Endothelial cell of umbilical vein (primary cell): Measurements from ENCODE around the gene CNFN. TPM values are rescaled to one million over a fixed set of nuclear protein-coding genes. Genes with fewer than 3 reads are reported as not detected.

ENCODE experiments used
- BruUV-seq: library from RNA; stranded (reverse); fragments of 400-500 nt; replicated peaks from 2 replicates; lab custom pipeline; 2021; lab: Mats Ljungman, UMichigan
- CTCF ChIA-PET: fragments of 300-600, 350-600 bp; sonication (Branson Sonifier 250); formaldehyde crosslinking; loops from one replicate; lab custom pipeline; 2021; ENCODE audit warnings: antibody characterized with exemption, inconsistent platforms; lab: Charles Lee
- POLR2A ChIA-PET: fragments of 300-600, 350-600 bp; sonication (Branson Sonifier 250); formaldehyde crosslinking; loops from one replicate; lab custom pipeline; 2021; ENCODE audit warnings: antibody characterized with exemption, inconsistent platforms; lab: Charles Lee
- DNase-seq: peaks from one replicate; pipeline ENCODE4 v3.0.0-alpha.2; 2011; ENCODE audit warnings: low read depth, low spot score
- FAIRE-seq: peaks from 2 replicates; lab custom pipeline; 2011; peaks lifted over from hg19 to GRCh38; lab: Jason Lieb, UNC
- H2AFZ ChIP-seq: 2 replicates; pipeline ENCODE4 v1.6.0; 2012; ENCODE audit warnings: low read depth, low read length, control low read depth, inconsistent platforms
- H3K27ac ChIP-seq: 2 replicates; pipeline ENCODE4 v1.5.1; 2011; ENCODE audit warnings: low read depth, mild to moderate bottlenecking, control low read depth, low read length, moderate library complexity; ENCODE audit not compliant: insufficient read depth
- H3K27me3 ChIP-seq, 2 experiments: 2 replicates each; pipeline versions ENCODE4 v1.6.0 to v1.6.1; 2011; ENCODE audit warnings: low read length in 2 of 2, mixed read lengths in 1 of 2; ENCODE audit not compliant: control insufficient read depth in 2 of 2, insufficient read depth in 2 of 2
- H3K36me3 ChIP-seq, 2 experiments: 2 replicates in 1 of 2; 3 replicates in 1 of 2; pipeline ENCODE4 v1.5.1; 2011; ENCODE audit warnings: low read length in 2 of 2, mild to moderate bottlenecking in 1 of 2, moderate library complexity in 1 of 2; ENCODE audit not compliant: control insufficient read depth in 2 of 2, insufficient read depth in 2 of 2; ENCODE audit errors: extremely low read depth in 1 of 2
- H3K4me1 ChIP-seq: 3 replicates; pipeline ENCODE4 v1.5.1; 2011; ENCODE audit warnings: mild to moderate bottlenecking, low read length; ENCODE audit not compliant: control insufficient read depth, insufficient read depth; ENCODE audit errors: extremely low read depth
- H3K4me2 ChIP-seq: 2 replicates; pipeline ENCODE4 v1.6.1; 2011; ENCODE audit warnings: low read length, control low read depth, mixed read lengths; ENCODE audit not compliant: insufficient read depth
- H3K4me3 ChIP-seq, 3 experiments: fragments of 200-600 bp in 1 of 3; sonication (generic), shearing (Covaris generic) in 1 of 3; replicated peaks in 1 of 3; 2 replicates each; pipeline ENCODE4 v1.5.1; 2011 to 2016; ENCODE audit warnings: control low read depth in 3 of 3, low read length in 3 of 3, mild to moderate bottlenecking in 2 of 3, inconsistent platforms in 1 of 3, low read depth in 1 of 3, moderate library complexity in 1 of 3; ENCODE audit not compliant: insufficient read depth in 1 of 3
- H3K79me2 ChIP-seq: 2 replicates; pipeline ENCODE4 v1.6.0; 2012; ENCODE audit warnings: low read length, inconsistent platforms; ENCODE audit not compliant: control insufficient read depth, insufficient read depth
- H3K9ac ChIP-seq: replicated peaks from 2 replicates; pipeline ENCODE3; 2011; ENCODE audit warnings: low read length, control low read depth; ENCODE audit not compliant: insufficient read depth; ENCODE audit errors: extremely low read depth
- H3K9me1 ChIP-seq: replicated peaks from 3 replicates; pipeline ENCODE4 v1.6.0; 2011; ENCODE audit warnings: mild to moderate bottlenecking, low read length; ENCODE audit not compliant: control insufficient read depth, insufficient read depth; ENCODE audit errors: extremely low read depth
- H3K9me3 ChIP-seq: replicated peaks from 2 replicates; pipeline ENCODE4 v1.5.1; 2012; ENCODE audit warnings: low read length, inconsistent platforms; ENCODE audit not compliant: control insufficient read depth, insufficient read depth
- H4K20me1 ChIP-seq: replicated peaks from 2 replicates; pipeline ENCODE3; 2011; ENCODE audit warnings: mild to moderate bottlenecking, low read length; ENCODE audit not compliant: control insufficient read depth, insufficient read depth; ENCODE audit errors: extremely low read depth
- EZH2 ChIP-seq: IDR thresholded peaks from 2 replicates; pipeline ENCODE4 v1.6.1; 2012; ENCODE audit warnings: borderline replicate concordance, low read depth, mild to moderate bottlenecking, moderate library complexity, low read length, inconsistent platforms; ENCODE audit not compliant: severe bottlenecking
- FOS ChIP-seq: IDR thresholded peaks from 2 replicates; pipeline ENCODE4 v1.6.1; 2011; ENCODE audit warnings: mild to moderate bottlenecking, low read length, moderate library complexity, borderline replicate concordance; ENCODE audit not compliant: insufficient read depth
- GATA2 ChIP-seq: IDR thresholded peaks from 2 replicates; pipeline ENCODE4 v1.7.0; 2011; ENCODE audit warnings: low read depth, mild to moderate bottlenecking, moderate library complexity, mixed read lengths, low read length; ENCODE audit not compliant: insufficient read length, insufficient read depth
- JUN ChIP-seq: IDR thresholded peaks from 2 replicates; pipeline ENCODE4 v1.6.1; 2011; ENCODE audit warnings: borderline replicate concordance, low read depth; ENCODE audit not compliant: insufficient read length, insufficient read depth
- MYC ChIP-seq: IDR thresholded peaks from one replicate; pipeline ENCODE4 v1.6.1; 2011; ENCODE audit warnings: mild to moderate bottlenecking, low read depth, low read length
- POLR2A ChIP-seq: IDR thresholded peaks from 2 replicates; pipeline ENCODE4 v1.6.1; 2012; ENCODE audit warnings: low read depth, mild to moderate bottlenecking, control low read depth, low read length
- POLR2AphosphoS5 ChIP-seq: IDR thresholded peaks from 2 replicates; pipeline ENCODE4 v1.6.1; 2012; ENCODE audit warnings: low read depth, mild to moderate bottlenecking, control low read depth, low read length, moderate library complexity; ENCODE audit not compliant: insufficient read depth
- dilution Hi-C: fragments of 300-500 bp; cut with MboI; formaldehyde crosslinking; loops from one replicate; pipeline ENCODE4 v1.15.0; 2019; ENCODE audit warnings: low sequenced_read_pairs; ENCODE audit not compliant: extremely low pct_ligation_motif_present
- intact Hi-C: fragments of 100-400 bp; cut with micrococcal nuclease; formaldehyde crosslinking; loops from one replicate; pipeline ENCODE4 v1.10.0; 2022
- polyA plus RNA-seq, 4 experiments: library from polyadenylated mRNA; depleted of rRNA in 3 of 4; stranded (reverse) in 3 of 4; unstranded in 1 of 4; fragments of >200 nt; gene quantifications; 2 replicates each; pipeline versions ENCODE4 v1.2.1 to v1.2.3, GENCODE V29; 2011 to 2012; ENCODE audit warnings: missing spikeins in 1 of 4
- total RNA-seq: library from RNA; stranded (reverse); gene quantifications from 2 replicates; pipeline ENCODE4 v1.2.3, GENCODE V29; 2021
- TF ChIP-seq, protein P1 (sequence below): IDR thresholded peaks from 2 replicates; pipeline ENCODE4 v1.6.1; 2011; ENCODE audit not compliant: insufficient read depth, insufficient read length
- TF ChIP-seq, protein P2 (sequence below), 2 donors: IDR thresholded peaks; 1 replicate in 1 of 2; 2 replicates in 1 of 2; pipeline ENCODE4 v1.5.1; 2011; ENCODE audit warnings: low read length in 2 of 2, mild to moderate bottlenecking in 2 of 2, moderate library complexity in 2 of 2, control low read depth in 1 of 2, inconsistent platforms in 1 of 2, low read depth in 1 of 2; ENCODE audit not compliant: insufficient read depth in 1 of 2; ENCODE audit errors: extremely low read depth in 1 of 2

The CNFN gene
- total and polyA plus RNA-seq, 2 donors (not counting 3 experiments of a cell fraction or from before 2014, with no cell fraction given) = 0.23 to 0.73 TPM

DNA sequence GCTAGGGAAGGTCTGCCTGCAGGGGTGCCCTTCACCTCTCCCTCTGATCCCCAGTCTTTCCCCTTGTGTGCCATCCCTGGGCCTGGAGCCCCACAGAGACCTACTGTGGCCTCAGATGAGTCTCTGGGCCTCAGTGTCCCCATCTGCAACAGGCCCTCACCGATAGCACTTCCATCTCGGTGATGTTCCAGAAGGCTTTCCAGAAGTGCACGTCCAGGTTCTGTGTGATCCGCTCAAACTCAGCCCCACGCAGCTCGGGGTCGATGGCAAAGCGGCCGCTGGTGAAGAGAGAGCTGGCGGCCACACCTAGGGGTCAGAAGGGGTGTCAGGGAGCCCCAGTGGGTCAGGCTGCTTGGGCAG lies 17.7 kb upstream of the CNFN start:
- FAIRE-seq (no peak), DNase-seq (no peak)
- Histone ChIP-seq H2AFZ (no peak overlapping the region), H4K20me1 (no peaks in the 10 kb centered on the region), H3K9ac (no peak overlapping the region), H3K4me2 (no peak overlapping the region), H3K79me2 (no peaks in the 10 kb centered on the region), H3K9me1 (no peaks in the 10 kb centered on the region), H3K4me1 (no peaks in the 10 kb centered on the region), H3K27ac (no peak overlapping the region), H3K36me3 (no peaks in the 10 kb centered on the region), H3K9me3 (no peaks in the 10 kb centered on the region), H3K4me3 (no peak overlapping the region), H3K27me3 (no peaks in the 10 kb centered on the region)
- POLR2A ChIA-PET = no interaction called here
- CTCF ChIA-PET = interaction anchor here (1.0 to 1.1 kb wide), 2 partner anchors 8 to 12 kb away, joined by 3 read pairs; no protein-coding TSS in a partner anchor
- TF ChIP-seq FOS = no peak
- TF ChIP-seq POLR2AphosphoS5 = no peak
- TF ChIP-seq MYC = no peak
- no peak for TF ChIP-seq POLR2A
- TF ChIP-seq GATA2 = no peak
- TF ChIP-seq, protein P1, sequence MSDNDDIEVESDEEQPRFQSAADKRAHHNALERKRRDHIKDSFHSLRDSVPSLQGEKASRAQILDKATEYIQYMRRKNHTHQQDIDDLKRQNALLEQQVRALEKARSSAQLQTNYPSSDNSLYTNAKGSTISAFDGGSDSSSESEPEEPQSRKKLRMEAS = no peak
- no peak for TF ChIP-seq JUN
- TF ChIP-seq EZH2 = no peak
- TF ChIP-seq, protein P2, sequence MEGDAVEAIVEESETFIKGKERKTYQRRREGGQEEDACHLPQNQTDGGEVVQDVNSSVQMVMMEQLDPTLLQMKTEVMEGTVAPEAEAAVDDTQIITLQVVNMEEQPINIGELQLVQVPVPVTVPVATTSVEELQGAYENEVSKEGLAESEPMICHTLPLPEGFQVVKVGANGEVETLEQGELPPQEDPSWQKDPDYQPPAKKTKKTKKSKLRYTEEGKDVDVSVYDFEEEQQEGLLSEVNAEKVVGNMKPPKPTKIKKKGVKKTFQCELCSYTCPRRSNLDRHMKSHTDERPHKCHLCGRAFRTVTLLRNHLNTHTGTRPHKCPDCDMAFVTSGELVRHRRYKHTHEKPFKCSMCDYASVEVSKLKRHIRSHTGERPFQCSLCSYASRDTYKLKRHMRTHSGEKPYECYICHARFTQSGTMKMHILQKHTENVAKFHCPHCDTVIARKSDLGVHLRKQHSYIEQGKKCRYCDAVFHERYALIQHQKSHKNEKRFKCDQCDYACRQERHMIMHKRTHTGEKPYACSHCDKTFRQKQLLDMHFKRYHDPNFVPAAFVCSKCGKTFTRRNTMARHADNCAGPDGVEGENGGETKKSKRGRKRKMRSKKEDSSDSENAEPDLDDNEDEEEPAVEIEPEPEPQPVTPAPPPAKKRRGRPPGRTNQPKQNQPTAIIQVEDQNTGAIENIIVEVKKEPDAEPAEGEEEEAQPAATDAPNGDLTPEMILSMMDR (IDR thresholded peaks at IDR 0.05; ENCODE audit: extremely low read depth in 1 of 2, insufficient read depth in 1 of 2, low read depth in 1 of 2, low read length in 2 of 2) = no peak
- no TSS peak for BruUV-seq
- intact Hi-C loops = no loop called here
- dilution Hi-C loops = no loop called here
